Stimulated activated CD4-positive, alpha-beta T cell treated with anti-CD3 and anti-CD28 coated beads, Interleukin-12 subunit alpha, Interleukin-12 subunit beta, amount 100 ng/mL, for 24 hours (primary cell): ENCODE data around the gene ACADM.
"Not testable (repeated sequence)": the region's sequence is repeated elsewhere in the genome, so short reads cannot be mapped to it uniquely, and the experiment has no call there.

Experiments used
- DNase-seq, 2 experiments: peaks; one replicate each; pipeline ENCODE4 v3.0.0-alpha.2; 2020; ENCODE audit warnings: low read depth in 2 of 2

The ACADM gene

DNA sequence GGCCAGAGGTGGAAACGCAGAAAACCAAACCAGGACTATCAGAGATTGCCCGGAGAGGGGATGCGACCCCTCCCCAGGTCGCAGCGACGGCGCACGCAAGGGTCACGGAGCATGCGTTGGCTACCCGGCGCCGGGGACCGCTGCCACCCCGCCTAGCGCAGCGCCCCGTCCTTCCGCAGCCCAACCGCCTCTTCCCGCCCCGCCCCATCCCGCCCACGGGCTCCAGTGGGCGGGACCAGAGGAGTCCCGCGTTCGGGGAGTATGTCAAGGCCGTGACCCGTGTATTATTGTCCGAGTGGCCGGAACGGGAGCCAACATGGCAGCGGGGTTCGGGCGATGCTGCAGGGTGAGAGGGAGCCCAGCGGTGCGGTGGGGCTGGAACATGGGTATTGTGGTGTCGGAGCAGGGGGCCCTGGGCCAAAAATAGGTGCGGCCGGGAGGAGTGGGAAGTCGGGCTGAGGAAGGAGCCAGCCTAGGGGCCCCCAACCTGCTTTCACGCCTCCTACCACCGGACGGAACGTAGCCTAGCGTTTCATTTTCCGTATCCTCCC lies at the start of gene ACADM:
TSS of gene ACADM (plus strand) at position 238 of the 551 bp plus-strand sequence. CDS start at position 317, 79 bp downstream.
- peak; percentile 76 to 84 for DNase-seq

DNA sequence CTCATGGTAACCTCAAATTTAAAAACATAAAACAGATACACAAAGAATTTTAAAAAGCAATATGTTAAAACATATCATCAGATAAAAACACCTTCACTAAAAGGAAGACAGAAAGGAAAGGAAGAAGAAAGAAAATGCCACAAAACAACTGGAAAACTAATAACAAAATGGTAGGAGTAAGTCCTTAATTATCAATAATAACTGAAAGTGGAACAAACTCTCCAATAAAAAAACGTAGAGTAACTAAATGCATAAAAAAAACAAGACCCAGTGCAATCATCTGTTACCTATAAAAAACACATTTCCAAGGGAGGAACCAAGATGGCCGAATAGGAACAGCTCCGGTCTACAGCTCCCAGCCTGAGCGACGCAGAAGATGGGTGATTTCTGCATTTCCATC lies 47.1 kb upstream of the ACADM start:
- no peak for DNase-seq

DNA sequence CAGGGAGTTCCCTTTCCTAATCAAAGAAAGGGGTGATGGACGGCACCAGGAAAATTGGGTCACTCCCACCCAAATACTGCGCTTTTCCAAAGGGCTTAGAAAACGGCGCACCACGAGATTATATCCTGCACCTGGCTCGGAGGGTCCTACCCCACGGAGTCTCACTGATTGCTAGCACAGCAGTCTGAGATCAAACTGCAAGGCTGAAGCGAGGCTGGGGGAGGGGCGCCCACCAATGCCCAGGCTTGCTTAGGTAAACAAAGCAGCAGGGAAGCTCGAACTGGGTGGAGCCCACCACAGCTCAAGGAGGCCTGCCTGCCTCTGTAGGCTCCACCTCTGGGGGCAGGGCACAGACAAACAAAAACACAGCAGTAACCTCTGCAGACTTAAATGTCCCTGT lies 46.5 kb upstream of the ACADM start:
- not testable (repeated sequence) for DNase-seq

DNA sequence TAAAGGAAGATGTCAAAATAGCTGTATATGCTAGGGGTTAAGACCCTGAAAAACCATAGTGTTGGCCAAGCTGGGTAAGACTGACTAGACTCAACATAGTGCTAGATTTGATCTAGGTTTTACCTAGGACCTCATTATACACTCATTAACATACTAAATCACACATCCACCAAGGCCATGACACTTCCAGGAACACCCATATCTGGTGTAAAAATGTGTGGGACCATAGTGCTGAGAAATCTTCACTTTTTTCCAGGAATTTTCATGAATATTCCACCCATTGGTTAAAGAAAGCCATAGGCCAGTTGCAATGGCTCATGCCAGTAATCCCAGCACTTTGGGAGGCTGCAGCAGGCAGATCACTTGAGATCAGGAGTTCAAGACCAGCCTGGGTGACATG lies 34.0 kb upstream of the ACADM start:
- DNase-seq = no peak

DNA sequence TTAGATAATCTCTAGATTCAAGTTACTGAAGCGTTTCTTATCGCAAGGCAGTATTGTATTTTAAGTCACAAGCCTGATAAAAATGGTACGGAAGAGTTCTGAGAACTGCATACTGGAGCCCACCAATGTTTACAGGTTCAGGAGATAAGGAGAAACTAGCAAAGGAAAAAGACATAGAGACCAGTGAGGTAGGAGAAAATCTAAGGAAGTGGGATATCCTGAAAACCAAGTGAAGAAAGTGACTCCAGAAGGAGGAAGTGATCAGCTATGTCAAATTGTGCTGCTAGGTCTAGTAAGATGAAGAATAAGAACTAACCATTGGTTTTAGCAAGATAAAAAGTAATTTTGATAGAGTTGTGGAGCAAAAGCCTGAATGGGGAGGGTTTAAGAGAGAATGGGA lies 31.0 kb upstream of the ACADM start:
- no peak for DNase-seq

DNA sequence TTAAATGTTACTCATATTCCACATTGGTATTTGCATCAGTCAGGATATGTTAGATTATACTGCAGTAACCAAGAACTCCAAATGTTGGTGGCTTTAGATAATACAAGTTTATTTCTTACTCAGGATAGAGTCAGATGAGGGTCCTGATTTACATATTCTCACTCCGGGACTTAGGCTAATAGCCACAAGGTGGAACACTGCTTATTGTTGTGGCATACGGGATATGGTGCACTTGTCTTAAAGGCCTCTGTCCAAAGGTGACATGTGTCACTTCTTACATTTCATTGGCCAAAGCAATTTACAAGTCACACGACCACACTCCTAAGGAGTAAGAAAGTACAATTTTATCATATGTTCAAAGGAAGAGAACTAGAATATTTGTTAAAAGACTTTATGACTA lies 28.5 kb upstream of the ACADM start:
- DNase-seq = no peak

DNA sequence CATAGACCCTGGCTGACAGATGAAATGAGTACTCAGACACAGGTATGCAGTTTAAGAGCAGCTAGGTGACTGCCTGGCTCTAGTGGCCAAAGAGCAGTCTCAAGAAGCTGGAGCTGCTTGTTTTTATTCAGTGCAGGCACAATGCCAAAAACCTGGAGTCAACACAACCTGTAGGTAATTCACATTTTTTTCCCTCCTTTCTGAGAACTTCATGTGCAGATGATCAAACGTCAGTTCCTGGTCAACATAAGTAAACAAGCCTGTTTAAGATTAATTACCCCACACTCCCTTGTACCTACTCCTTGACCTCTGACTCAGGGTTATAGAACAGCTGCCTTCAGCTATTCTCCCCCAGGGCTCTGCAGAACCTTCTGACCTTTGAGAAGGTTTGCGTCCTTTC lies 17.3 kb upstream of the ACADM start:
- DNase-seq = no peak

DNA sequence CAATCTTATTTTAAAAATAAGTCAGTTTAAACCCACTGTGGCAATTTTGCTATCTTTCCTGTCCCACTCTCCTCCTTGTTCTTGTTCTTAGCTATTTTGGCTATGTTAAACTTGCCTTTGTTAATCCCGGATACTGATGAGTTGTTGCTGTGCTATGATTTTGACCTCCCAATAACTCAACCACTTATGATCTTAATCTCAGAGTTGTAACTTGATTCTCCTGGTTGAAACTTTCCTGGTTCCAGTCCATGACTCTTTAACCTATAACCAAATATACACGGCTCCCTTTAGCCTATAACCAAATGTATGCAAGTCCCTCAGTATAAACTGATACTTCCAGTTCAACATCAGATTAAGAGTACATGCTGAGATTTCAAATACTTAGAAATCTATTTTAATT lies 15.6 kb upstream of the ACADM start:
- DNase-seq = no peak

DNA sequence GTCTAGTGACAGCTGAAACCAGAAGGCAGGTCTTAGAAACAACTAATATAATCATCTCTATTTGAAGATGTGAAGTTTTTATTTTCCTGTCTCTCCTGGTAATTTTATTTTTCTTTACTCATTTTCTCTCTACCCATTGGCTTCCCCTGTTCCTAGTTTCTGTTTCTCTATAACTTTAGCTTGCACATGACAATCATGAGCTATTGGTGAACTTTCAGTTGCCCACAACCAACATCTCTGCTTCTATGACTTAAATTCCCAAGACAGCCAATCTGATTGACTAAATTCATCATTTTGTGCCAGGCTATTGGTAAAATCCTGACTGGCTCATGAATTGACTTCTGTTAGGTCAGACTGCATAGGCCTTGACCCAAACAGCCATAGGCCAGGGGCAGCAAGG lies 13.7 kb upstream of the ACADM start:
- DNase-seq = no peak

DNA sequence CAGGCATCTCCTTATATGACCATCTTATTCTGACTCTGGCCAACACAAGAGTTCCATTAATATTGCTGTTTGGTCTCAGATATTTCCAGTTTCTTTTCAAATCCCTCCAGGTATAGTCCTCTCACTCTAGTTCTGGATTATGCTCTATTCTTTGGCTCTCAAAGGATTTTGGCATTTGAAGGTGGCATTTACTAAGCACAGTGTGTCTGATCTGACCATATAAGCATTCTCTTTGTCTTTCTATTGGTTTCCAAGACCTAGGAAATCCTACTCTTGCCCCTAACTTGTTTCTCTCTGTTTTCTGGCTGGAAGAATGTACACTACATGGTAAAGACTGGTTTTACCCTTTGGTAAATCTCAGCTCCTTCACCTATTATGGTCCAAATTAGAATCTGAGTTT lies 12.7 kb upstream of the ACADM start:
- no peak for DNase-seq

DNA sequence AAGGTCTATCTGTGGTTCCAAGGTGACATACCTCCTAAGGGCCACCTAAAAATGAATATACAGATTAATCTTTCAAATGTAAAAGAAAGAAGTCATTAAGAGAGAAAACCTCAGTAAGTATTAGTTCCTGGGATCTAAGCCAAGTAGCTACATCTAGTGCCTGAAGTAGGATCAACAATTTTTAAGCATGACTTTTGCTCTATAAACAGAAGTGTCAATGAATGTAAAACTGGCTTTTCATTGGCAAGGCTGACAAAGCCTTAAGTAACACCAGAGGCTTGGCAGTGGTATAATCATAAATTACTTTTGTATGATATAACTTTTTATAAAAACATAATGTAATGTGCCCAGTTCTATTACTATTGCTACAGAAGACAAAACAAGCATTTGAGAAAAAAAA lies 12.2 kb upstream of the ACADM start:
- DNase-seq = no peak

DNA sequence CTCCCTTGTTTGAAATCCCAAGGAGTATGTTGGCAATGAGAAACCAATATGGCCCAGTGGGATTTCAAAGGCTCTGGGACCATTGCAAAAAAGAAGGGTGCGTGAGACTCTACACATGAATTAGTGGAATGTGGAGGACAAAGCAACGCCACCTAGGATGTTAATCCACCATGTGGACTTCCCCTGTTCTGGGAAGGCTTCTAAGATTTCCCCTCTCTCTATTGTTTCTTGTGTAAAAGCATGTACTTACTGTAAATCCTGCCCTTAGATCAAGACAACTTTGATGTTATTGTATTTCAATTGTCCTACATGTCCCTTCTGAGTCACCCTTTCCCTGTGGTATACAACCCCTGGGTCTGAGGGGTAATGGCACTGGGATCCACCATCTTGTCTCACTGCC lies 4.7 kb upstream of the ACADM start:
- DNase-seq = no peak

DNA sequence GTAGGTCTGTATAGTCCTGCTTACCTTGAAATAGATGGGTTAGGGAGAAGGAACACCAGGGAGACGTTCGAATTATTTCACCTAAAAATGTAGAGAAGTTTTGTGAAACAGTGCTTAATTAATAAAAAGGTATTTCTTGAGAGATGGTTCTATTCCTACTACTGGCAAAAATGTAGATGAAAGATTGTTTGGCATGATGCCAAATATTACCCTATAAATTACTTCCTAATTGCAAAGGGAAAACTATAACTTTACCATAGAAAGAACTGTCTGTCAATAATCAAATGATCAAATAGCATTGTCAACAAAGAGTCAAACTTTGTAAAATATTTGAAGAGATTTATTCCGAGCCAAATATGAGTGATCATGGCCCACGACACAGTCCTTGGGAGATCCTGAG lies 4.2 kb upstream of the ACADM start:
- DNase-seq = no peak

DNA sequence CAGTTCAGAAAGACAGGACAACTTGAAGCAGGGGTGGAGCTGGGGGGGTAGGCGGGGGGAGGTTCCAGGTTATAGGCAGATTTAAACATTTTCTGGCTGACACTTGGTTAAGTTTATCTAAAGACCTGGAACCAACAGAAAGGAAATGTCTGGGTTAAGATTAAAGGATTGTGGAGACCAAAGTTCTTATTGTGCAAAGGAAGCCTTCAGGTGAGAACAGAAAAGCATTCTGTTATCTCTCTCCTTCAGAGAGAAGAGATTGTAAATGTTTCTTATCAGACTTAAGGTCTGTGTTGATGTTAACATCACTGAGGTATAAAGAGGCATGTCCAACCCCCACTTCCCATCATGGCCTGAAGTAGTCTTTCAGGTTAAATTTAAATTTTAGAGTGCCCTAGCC lies 3.7 kb upstream of the ACADM start:
- no peak for DNase-seq

DNA sequence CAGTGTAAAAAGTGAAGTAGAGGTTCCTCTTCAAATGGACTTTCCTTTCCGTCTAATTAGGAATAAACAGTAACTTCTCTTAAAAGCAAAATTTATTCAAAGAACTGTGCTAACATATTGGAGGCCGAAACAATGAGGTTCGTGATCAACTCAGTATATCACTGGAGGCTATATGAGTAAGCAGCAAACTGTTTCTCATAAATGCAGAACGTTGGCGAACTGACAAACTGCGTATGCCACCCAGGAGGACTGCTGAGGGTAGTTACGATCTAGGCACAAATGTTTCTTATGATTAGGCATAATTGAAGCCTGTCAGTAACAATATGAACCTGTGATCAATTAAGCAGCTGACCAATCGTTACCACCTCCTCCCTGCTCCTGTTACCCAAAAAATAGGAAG lies 2.3 kb upstream of the ACADM start:
- DNase-seq = not testable (repeated sequence)

DNA sequence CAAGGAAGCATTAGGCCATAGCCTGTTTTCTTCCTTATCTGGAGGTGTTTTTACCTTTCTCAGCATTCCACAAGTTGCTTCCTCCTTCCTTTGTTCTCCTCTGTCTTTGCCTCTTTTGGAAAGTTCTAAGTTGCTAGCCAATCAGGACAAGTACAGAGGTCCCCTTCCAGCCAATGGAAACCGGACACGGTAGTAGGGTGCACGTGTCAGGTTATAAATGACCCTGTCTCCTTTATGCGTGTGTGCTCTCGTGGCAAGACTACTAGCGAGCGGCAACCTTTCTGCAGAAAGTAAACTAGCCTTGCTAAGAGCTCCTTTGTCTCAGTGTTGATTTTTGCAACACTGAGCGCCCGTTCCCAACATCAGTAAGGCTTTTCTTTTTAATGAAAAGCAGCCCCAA lies 1.5 kb upstream of the ACADM start:
- no peak for DNase-seq

DNA sequence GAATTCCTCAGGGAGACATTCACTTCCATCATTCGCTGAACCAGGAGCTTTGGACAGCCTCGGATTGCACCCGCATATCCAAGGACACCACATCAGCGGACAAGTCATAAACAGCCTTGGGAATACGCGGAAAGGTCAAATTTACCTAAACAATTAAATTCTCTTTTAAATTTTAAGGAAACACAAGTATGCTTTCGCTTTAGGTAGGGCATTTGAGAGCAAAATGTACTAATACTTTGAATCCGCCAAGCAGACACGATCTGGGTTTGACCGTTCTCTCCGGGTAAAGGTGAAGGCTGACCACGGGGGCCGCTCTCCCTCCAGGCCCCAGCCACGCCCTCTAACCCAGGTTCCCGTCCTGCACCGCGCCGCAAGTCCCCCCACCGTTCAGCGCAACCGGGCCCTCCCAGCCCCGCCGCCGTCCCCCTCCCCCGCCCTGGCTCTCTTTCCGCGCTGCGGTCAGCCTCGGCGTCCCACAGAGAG lies 479 bp upstream of the ACADM start:
- DNase-seq = peak in 1 of 2 experiments; percentile 70

DNA sequence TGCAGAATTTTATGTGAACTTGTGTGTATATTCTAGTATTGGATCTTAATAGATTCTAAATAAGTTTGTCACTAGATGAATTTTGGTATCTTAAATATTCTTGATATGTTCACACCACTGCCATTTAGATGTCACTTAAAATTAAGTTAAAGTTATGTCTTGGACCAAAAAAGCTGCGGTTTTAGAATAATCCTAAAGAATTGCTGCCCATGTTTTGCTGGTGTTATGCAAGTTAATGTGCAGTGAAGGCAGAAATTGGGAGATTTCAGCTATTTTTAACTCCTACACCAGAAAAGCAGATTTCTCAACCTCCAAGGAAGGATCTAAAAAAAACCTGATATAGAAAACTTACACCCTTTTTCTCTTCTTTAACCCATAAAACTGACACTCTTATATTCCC lies 757 bp downstream of the ACADM start:
- DNase-seq = no peak

DNA sequence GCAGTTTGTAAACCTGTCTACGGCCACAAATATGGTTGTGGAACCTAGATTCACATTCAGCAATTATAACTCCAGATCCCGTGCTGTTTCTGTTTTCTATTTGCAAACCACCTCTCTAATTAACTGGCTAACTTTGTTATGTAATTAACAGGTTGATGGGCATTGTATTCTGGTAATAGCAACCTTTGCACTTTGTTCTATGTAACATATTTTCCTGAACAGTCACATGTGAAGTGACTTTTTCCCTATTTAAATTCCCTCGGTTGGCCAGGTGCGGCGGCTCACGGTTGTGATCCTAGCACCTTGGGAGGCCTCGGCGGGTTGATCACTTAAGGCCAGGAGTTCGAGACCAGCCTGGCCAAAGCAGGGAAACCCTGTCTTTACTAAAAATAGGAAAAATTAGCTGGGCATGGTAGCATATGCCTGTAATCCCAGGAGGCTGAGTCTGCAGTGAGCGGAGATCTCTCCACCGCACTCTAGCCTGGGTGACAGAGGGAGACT lies 1.4 kb downstream of the ACADM start:
- DNase-seq = no peak

DNA sequence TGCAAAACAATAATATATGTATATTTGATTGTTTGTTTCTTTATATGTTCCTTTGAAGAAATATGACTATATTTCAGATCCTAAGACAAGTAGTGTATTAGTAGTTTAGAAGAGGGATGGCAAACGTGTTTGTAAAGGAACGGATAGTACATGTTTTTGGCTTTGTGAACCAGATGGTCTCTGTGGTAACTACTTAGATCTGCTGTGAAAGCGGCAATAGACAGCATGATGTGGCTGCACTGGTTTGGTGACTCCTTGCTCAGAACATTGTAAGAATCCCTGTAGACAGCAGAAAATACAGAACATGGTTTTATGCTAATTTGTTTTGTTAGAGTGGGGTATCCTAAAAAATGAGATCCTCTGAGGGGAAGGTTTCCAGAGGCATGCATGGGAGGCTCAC lies 3.1 kb downstream of the ACADM start:
- no peak for DNase-seq

DNA sequence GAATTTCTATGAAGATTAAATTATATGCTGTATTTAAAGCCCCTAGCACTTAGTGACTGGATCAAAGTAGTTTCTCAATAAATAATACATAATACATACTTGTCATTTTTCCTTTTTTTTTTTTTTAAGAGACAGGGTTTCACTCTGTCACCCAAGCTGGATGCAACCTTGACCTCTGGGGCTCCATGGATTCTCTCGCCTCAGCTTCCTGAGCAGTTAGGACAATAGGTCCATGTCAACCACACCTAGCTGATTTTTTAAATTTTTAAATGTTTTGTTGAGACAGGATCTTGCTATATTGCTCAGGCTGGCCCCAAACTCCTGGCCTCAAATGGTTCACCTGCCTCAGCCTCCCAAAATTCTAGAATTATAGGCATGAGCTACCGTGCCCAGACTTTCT lies 5.9 kb downstream of the ACADM start:
- DNase-seq = no peak

DNA sequence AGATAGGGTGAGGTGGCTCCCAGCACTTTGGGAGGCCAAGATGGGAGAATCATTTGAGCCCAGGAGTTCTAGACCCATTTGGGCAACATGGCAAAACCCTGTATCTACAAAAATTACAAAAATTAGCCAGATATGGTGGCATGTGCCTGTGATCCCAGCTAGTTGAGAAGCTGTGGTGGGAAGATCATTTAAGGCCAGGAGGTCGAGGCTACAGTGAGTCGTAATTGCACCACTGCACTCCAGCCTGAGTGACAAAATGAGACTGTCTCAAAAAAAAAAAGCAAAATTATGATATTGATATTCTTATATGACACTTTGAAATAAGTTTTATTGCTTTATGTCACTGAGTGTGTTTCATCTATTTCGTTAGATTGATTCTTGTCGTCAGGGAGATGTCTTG lies 7.4 kb downstream of the ACADM start:
- DNase-seq = no peak

DNA sequence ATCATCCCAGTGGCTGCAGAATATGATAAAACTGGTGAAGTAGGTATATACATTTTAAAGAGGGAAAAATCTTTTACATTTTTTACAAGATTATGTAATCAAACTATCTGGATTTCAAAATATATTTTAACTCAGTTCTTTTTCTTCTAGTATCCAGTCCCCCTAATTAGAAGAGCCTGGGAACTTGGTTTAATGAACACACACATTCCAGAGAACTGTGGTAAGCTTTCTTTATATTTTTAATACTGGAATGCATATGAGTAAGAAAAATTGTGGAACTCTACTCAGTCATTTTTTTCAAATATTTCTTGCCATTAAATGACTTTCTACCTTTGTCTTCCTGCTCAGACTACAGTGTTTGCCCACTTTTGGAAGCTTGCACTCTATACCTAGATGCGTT lies 8.2 kb downstream of the ACADM start:
- no peak for DNase-seq

DNA sequence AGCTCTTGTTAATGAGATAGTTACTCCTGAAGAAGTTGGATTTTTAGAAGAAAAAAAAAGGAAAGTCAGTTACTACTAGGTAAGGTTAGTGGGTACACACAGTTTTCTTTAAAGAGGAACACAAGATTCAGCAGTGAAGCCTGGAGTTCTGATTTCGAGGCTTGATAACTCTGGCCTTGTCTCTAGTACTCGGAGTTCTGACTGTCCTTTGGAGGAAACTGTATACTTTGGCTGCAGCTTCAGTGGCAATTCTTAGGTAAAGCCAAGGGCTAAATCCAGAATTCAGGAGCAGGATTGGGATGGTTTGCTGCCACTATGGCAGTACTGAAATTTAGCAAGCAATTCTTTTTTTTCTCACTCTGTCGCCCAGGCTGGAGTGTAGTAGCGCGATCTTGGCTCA lies 9.2 kb downstream of the ACADM start:
- DNase-seq = no peak
